PC-3 (cell line): ENCODE results near the gene TEX13C.

Source experiments
- EZH2 ChIP-seq: fragments of 300-600 bp; sonication (generic); IDR thresholded peaks from one replicate; pipeline ENCODE4 v1.6.1; 2017; ENCODE audit warnings: antibody characterized with exemption, mild to moderate bottlenecking, low read length; ENCODE audit not compliant: unreplicated experiment
- EZH2phosphoT487 ChIP-seq: fragments of 300-600 bp; sonication (generic); IDR thresholded peaks from 2 replicates; pipeline ENCODE4 v1.6.1; 2018; ENCODE audit warnings: mild to moderate bottlenecking, antibody characterized with exemption, low read length, borderline replicate concordance
- TF ChIP-seq, protein P1 (sequence below): fragments of 300-600 bp; sonication (generic); conservative IDR thresholded peaks from 2 replicates; pipeline ENCODE4 v1.5.1; 2017; ENCODE audit warnings: antibody characterized with exemption, low read depth, mild to moderate bottlenecking, low read length

DNA sequence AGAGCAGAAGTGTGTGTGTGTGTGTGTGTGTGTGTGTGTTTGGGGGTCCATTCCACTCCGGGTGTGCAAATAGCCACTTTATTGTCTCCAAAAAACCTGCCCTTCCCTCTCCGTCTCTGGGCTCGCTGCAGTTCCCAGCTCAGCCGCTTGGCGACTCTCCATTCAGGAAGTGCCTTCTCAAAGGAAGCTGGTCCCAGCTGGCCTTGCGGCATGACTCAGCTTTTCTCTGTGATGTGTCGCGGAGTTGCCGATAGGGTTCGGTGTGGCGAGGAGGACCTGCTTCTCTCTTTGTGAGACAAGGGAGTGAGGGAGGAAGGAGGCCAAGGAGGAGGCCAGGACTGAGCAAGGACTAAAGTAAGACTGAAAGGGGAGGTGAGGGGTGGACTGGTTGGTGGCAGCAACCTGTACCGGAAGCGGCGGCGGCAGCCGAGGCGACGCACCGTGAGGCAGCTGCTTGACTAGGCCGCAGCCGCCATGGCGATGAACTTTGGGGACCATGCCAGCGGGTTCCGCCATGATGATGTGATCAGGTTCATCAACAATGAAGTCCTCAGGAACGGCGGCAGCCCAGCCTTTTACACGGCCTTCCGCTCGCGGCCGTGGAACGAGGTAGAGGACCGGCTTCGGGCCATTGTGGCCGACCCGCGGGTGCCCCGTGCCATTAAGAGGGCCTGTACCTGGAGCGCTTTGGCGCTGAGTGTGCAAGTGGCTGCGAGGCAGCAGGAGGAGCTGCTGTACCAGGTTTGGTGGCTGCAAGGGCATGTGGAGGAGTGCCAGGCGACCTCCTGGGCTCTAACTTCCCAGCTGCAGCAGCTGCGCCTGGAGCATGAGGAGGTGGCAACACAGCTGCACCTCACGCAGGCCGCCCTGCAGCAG, at the start of gene TEX13C:
- TF ChIP-seq, protein P1, sequence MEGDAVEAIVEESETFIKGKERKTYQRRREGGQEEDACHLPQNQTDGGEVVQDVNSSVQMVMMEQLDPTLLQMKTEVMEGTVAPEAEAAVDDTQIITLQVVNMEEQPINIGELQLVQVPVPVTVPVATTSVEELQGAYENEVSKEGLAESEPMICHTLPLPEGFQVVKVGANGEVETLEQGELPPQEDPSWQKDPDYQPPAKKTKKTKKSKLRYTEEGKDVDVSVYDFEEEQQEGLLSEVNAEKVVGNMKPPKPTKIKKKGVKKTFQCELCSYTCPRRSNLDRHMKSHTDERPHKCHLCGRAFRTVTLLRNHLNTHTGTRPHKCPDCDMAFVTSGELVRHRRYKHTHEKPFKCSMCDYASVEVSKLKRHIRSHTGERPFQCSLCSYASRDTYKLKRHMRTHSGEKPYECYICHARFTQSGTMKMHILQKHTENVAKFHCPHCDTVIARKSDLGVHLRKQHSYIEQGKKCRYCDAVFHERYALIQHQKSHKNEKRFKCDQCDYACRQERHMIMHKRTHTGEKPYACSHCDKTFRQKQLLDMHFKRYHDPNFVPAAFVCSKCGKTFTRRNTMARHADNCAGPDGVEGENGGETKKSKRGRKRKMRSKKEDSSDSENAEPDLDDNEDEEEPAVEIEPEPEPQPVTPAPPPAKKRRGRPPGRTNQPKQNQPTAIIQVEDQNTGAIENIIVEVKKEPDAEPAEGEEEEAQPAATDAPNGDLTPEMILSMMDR, result no peak
- TF ChIP-seq EZH2 (no peak), EZH2phosphoT487 (no peak)
